ENCODE data around the gene C19orf53. TPM values are rescaled to one million over a fixed set of nuclear protein-coding genes. Genes with fewer than 3 reads are reported as not detected.

Gene C19orf53
- total RNA-seq, 4 donors from 2014 or later: 158 to 283 (median 222) TPM

- no peak for DNase-seq
- in situ Hi-C loops (cut with MboI; ENCODE audit: low sequenced_read_pairs in 4 of 4): no loop called here
- Histone ChIP-seq H3K4me3 (no peak overlapping the region), H3K9me3 (no peaks in the 10 kb centered on the region), H3K4me1 (no peaks in the 10 kb centered on the region), H3K27ac (no peak overlapping the region), H3K27me3 (no peaks in the 10 kb centered on the region), H3K36me3 (no peaks in the 10 kb centered on the region)
- ATAC-seq: no peak
- intact Hi-C loops (cut with DNase I; ENCODE audit: low total_unique reads): no loop called here
- TF ChIP-seq CTCF (IDR thresholded peaks at IDR 0.05 in 4 of 5, conservative IDR thresholded peaks at IDR 0.05 in 1 of 5) (no peak), POLR2A (IDR thresholded peaks at IDR 0.05) (no peak)
Observed at GRCh38 chr19:13817018-13817614, 42.9 kb downstream of the C19orf53 start.

- intact Hi-C loops (cut with DNase I; ENCODE audit: low total_unique reads) (no loop called here), in situ Hi-C loops (cut with MboI; ENCODE audit: low sequenced_read_pairs in 4 of 4) (no loop called here)
- no peaks in the 10 kb centered on the region for H3K9me3 ChIP-seq
- TF ChIP-seq CTCF (IDR thresholded peaks at IDR 0.05 in 4 of 5, conservative IDR thresholded peaks at IDR 0.05 in 1 of 5) (no peak), POLR2A (IDR thresholded peaks at IDR 0.05) (no peak)
- H3K27me3 ChIP-seq: no peaks in the 10 kb centered on the region
- DNase-seq (no peak), ATAC-seq (no peak)
- no peak overlapping the region for H3K27ac ChIP-seq
- no peaks in the 10 kb centered on the region for H3K36me3 ChIP-seq
- H3K4me3 ChIP-seq: no peak overlapping the region
- no peaks in the 10 kb centered on the region for H3K4me1 ChIP-seq
Observed at GRCh38 chr19:13817615-13818371, 43.5 kb downstream of the C19orf53 start.

GRCh38 chr19:13819238-13819637 lies 45.0 kb downstream of the C19orf53 start:
- Histone ChIP-seq H3K9me3 (no peaks in the 10 kb centered on the region), H3K27me3 (no peaks in the 10 kb centered on the region), H3K27ac (no peak overlapping the region), H3K4me1 (no peaks in the 10 kb centered on the region), H3K36me3 (no peaks in the 10 kb centered on the region), H3K4me3 (no peak overlapping the region)
- in situ Hi-C loops (cut with MboI; ENCODE audit: low sequenced_read_pairs in 4 of 4) (no loop called here), intact Hi-C loops (cut with DNase I; ENCODE audit: low total_unique reads) (no loop called here)
- TF ChIP-seq POLR2A (IDR thresholded peaks at IDR 0.05): no peak
- no peak for TF ChIP-seq CTCF (IDR thresholded peaks at IDR 0.05 in 4 of 5, conservative IDR thresholded peaks at IDR 0.05 in 1 of 5)
- DNase-seq (no peak), ATAC-seq (no peak)

GRCh38 chr19:13821292-13821691 lies 47.0 kb downstream of the C19orf53 start:
- Histone ChIP-seq H3K27me3 (no peaks in the 10 kb centered on the region), H3K4me3 (no peak overlapping the region), H3K4me1 (no peaks in the 10 kb centered on the region), H3K36me3 (no peaks in the 10 kb centered on the region), H3K9me3 (no peaks in the 10 kb centered on the region), H3K27ac (no peak overlapping the region)
- ATAC-seq: no peak
- no peak for TF ChIP-seq CTCF (IDR thresholded peaks at IDR 0.05 in 4 of 5, conservative IDR thresholded peaks at IDR 0.05 in 1 of 5)
- TF ChIP-seq POLR2A (IDR thresholded peaks at IDR 0.05): no peak
- in situ Hi-C loops (cut with MboI; ENCODE audit: low sequenced_read_pairs in 4 of 4) (no loop called here), intact Hi-C loops (cut with DNase I; ENCODE audit: low total_unique reads) (no loop called here)
- DNase-seq: no peak
